Measurements from ENCODE around the gene LETM1. TPM values are rescaled to one million over a fixed set of nuclear protein-coding genes. Genes with fewer than 3 reads are reported as not detected.
A peak's percentile ranks its signal among the peaks of the same experiment; 100 is the strongest.

The LETM1 gene
- total and polyA plus RNA-seq, 2 of the 13 experiments (the other 11 are each of a cell fraction or from before 2014, with no cell fraction given): 9.7 to 41.6 TPM

DNA sequence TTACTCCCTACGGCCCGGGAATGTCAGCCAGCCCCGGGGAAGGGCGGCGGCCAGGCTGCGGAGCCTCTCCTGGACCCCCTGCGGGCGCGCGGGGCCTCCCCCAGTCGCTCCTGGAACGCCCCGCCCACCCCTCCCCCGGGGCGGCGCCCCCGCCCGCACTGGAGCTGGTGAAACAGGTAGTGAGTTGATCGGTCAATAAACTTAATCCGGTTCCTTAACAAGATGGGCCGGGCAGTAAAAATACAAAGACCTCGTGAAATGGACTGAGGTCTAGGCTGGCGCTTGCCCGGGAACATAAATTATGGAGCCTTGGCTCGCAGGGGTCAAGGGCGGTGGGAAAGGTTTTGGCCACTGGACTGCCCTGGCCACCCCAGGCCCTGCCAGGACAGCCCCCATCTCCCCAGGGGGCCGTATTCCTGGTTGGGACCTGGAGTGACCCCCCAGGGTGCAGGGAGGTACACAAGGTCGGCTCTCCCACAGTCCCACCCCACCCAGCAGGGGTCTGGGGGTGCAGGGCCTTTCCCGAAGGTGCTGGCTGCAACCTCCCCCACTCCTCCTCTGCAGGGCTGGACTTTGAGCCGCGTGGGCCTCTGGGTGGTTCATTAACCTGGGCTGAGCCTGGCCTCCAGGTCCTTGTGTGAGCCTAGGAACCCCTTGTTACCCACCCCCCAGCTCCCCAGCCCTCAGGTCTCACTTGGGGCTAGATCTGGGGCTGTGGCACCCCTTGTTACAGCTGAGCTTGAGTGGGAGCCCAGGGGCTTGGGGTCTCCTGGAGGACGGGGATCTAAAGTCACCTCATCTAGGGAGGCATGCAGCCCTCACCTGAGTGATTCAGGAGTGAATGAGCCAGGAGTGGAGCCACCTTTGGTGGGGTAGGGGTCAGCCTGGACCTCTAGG is 60.4 kb downstream of the LETM1 start (continued):
- TF ChIP-seq, protein P1, sequence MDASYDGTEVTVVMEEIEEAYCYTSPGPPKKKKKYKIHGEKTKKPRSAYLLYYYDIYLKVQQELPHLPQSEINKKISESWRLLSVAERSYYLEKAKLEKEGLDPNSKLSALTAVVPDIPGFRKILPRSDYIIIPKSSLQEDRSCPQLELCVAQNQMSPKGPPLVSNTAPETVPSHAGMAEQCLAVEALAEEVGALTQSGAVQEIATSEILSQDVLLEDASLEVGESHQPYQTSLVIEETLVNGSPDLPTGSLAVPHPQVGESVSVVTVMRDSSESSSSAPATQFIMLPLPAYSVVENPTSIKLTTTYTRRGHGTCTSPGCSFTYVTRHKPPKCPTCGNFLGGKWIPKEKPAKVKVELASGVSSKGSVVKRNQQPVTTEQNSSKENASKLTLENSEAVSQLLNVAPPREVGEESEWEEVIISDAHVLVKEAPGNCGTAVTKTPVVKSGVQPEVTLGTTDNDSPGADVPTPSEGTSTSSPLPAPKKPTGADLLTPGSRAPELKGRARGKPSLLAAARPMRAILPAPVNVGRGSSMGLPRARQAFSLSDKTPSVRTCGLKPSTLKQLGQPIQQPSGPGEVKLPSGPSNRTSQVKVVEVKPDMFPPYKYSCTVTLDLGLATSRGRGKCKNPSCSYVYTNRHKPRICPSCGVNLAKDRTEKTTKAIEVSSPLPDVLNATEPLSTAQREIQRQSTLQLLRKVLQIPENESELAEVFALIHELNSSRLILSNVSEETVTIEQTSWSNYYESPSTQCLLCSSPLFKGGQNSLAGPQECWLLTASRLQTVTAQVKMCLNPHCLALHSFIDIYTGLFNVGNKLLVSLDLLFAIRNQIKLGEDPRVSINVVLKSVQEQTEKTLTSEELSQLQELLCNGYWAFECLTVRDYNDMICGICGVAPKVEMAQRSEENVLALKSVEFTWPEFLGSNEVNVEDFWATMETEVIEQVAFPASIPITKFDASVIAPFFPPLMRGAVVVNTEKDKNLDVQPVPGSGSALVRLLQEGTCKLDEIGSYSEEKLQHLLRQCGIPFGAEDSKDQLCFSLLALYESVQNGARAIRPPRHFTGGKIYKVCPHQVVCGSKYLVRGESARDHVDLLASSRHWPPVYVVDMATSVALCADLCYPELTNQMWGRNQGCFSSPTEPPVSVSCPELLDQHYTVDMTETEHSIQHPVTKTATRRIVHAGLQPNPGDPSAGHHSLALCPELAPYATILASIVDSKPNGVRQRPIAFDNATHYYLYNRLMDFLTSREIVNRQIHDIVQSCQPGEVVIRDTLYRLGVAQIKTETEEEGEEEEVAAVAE (CRISPR knock-in tag; IDR thresholded peaks at IDR 0.05; ENCODE audit: borderline replicate concordance): no peak
- TF ChIP-seq SRY (CRISPR knock-in tag; IDR thresholded peaks at IDR 0.05) (no peak), CBX1 (IDR thresholded peaks at IDR 0.05; ENCODE audit: low read depth) (no peak), HHEX (CRISPR knock-in tag; IDR thresholded peaks at IDR 0.05) (no peak), ZNF83 (CRISPR knock-in tag; IDR thresholded peaks at IDR 0.05; ENCODE audit: borderline replicate concordance) (no peak), CEBPG (CRISPR knock-in tag; IDR thresholded peaks at IDR 0.05) (peak; percentile 33; the same call in 1 of the 2 replicates), SNRNP70 (IDR thresholded peaks at IDR 0.05; ENCODE audit: low read depth, low read length) (no peak), ZNF251 (CRISPR knock-in tag; IDR thresholded peaks at IDR 0.05) (no peak), SRSF1 (optimal IDR thresholded peaks at IDR 0.05; ENCODE audit: low read depth, low read length) (peak; percentile 95), ZNF354B (CRISPR knock-in tag; IDR thresholded peaks at IDR 0.05) (0 out of 2 replicates have a peak, but pooled peaks have one; percentile 40), ZNF564 (CRISPR knock-in tag; IDR thresholded peaks at IDR 0.05) (0 out of 2 replicates have a peak, but pooled peaks have one; percentile 54), BRCA1 (CRISPR knock-in tag; IDR thresholded peaks at IDR 0.05) (no peak), TBX2 (CRISPR knock-in tag; IDR thresholded peaks at IDR 0.05; ENCODE audit: borderline replicate concordance) (peak; percentile 58; the same call in 1 of the 2 replicates), ATF1 (CRISPR knock-in tag; IDR thresholded peaks at IDR 0.05) (no peak), EHMT2 (IDR thresholded peaks at IDR 0.05; ENCODE audit: borderline replicate concordance, low read depth, low read length) (no peak), TRIM24 (CRISPR knock-in tag; IDR thresholded peaks at IDR 0.05) (no peak), ZNF747 (CRISPR knock-in tag; IDR thresholded peaks at IDR 0.05; ENCODE audit: borderline replicate concordance) (no peak)
- TF ChIP-seq, protein P2, sequence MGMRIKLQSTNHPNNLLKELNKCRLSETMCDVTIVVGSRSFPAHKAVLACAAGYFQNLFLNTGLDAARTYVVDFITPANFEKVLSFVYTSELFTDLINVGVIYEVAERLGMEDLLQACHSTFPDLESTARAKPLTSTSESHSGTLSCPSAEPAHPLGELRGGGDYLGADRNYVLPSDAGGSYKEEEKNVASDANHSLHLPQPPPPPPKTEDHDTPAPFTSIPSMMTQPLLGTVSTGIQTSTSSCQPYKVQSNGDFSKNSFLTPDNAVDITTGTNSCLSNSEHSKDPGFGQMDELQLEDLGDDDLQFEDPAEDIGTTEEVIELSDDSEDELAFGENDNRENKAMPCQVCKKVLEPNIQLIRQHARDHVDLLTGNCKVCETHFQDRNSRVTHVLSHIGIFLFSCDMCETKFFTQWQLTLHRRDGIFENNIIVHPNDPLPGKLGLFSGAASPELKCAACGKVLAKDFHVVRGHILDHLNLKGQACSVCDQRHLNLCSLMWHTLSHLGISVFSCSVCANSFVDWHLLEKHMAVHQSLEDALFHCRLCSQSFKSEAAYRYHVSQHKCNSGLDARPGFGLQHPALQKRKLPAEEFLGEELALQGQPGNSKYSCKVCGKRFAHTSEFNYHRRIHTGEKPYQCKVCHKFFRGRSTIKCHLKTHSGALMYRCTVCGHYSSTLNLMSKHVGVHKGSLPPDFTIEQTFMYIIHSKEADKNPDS (CRISPR knock-in tag; IDR thresholded peaks at IDR 0.05): 0 out of 2 replicates have a peak, but pooled peaks have one; percentile 73
- TF ChIP-seq, protein P3, sequence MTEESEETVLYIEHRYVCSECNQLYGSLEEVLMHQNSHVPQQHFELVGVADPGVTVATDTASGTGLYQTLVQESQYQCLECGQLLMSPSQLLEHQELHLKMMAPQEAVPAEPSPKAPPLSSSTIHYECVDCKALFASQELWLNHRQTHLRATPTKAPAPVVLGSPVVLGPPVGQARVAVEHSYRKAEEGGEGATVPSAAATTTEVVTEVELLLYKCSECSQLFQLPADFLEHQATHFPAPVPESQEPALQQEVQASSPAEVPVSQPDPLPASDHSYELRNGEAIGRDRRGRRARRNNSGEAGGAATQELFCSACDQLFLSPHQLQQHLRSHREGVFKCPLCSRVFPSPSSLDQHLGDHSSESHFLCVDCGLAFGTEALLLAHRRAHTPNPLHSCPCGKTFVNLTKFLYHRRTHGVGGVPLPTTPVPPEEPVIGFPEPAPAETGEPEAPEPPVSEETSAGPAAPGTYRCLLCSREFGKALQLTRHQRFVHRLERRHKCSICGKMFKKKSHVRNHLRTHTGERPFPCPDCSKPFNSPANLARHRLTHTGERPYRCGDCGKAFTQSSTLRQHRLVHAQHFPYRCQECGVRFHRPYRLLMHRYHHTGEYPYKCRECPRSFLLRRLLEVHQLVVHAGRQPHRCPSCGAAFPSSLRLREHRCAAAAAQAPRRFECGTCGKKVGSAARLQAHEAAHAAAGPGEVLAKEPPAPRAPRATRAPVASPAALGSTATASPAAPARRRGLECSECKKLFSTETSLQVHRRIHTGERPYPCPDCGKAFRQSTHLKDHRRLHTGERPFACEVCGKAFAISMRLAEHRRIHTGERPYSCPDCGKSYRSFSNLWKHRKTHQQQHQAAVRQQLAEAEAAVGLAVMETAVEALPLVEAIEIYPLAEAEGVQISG (CRISPR knock-in tag; IDR thresholded peaks at IDR 0.05): peak; percentile 69
